HG03521 (cell line): ENCODE data around the gene ANTXR2.

Source experiments
- ATAC-seq: cut with Tn5 transposase; IDR thresholded peaks from one replicate; pipeline ENCODE4 v1.9.1; 2021; ENCODE audit warnings: mild to moderate bottlenecking, moderate library complexity; ENCODE audit not compliant: unreplicated experiment

ANTXR2 gene

GRCh38 chr4:79875344-79875899, 197.6 kb downstream of the ANTXR2 start:
- no peak for ATAC-seq

- ATAC-seq: no peak
Measured at GRCh38 chr4:79874197-79874596, 198.8 kb downstream of the ANTXR2 start.

GRCh38 chr4:79872738-79873137, 200.3 kb downstream of the ANTXR2 start:
- ATAC-seq: no peak

GRCh38 chr4:79871961-79872360, 201.1 kb downstream of the ANTXR2 start:
- ATAC-seq: no peak

GRCh38 chr4:79869597-79870237, 203.3 kb downstream of the ANTXR2 start:
- no peak for ATAC-seq

- ATAC-seq: no peak
Measured at GRCh38 chr4:79865201-79865597, 207.8 kb downstream of the ANTXR2 start.

- ATAC-seq: no peak
Measured at GRCh38 chr4:79864500-79865200, 208.4 kb downstream of the ANTXR2 start.

- no peak for ATAC-seq
Measured at GRCh38 chr4:79863333-79863732, 209.7 kb downstream of the ANTXR2 start.

GRCh38 chr4:79862821-79863220, 210.2 kb downstream of the ANTXR2 start:
- no peak for ATAC-seq

GRCh38 chr4:79857811-79858210, 215.2 kb downstream of the ANTXR2 start:
- ATAC-seq: no peak

- no peak for ATAC-seq
Measured at GRCh38 chr4:79856196-79856595, 216.8 kb downstream of the ANTXR2 start.

GRCh38 chr4:79854856-79855502, 218.1 kb downstream of the ANTXR2 start:
- no peak for ATAC-seq

- ATAC-seq: no peak
Measured at GRCh38 chr4:79852305-79852730, 220.7 kb downstream of the ANTXR2 start.

GRCh38 chr4:79851625-79852304, 221.3 kb downstream of the ANTXR2 start:
- no peak for ATAC-seq
